ENCODE measurements around the gene PIP4P1. TPM values are rescaled to one million over a fixed set of nuclear protein-coding genes. Genes with fewer than 3 reads are reported as not detected.
"Not testable (repeated sequence)": the region's sequence is repeated elsewhere in the genome, so short reads cannot be mapped to it uniquely, and the experiment has no call there.

Gene PIP4P1
- 37.1 TPM for polyA plus RNA-seq (2013, experiment 1 of 2)
- polyA plus RNA-seq (2013, experiment 2 of 2), result 33.8 TPM

GRCh38 chr14:20461225-20462141 is at the start of gene PIP4P1:
TSS of gene PIP4P1 (minus strand) at chr14:20461434. CDS start at chr14:20461325, 109 bp downstream.
- Histone ChIP-seq H2BK15ac (ENCODE audit: low read length) (no peak within 1 kb of the TSS), H3K27ac (replicated peaks; ENCODE audit: low read length) (peak within 1 kb of the TSS; percentile 82)

GRCh38 chr14:20508367-20508766 is 47.1 kb upstream of the PIP4P1 start:
- Histone ChIP-seq H2BK5ac (ENCODE audit: low read length) (no peak overlapping the region), H2AK5ac (ENCODE audit: low read depth, low read length) (no peak overlapping the region), H2AFZ (ENCODE audit: low read length) (no peak overlapping the region), H3K9ac (ENCODE audit: low read depth, low read length, poor library complexity) (no peak overlapping the region), H3K18ac (ENCODE audit: low read length) (no peak overlapping the region), H3K14ac (ENCODE audit: low read length) (no peak overlapping the region), H2BK12ac (ENCODE audit: low read length) (no peak overlapping the region), H4K8ac (ENCODE audit: low read depth, low read length) (no peak overlapping the region), H4K91ac (ENCODE audit: low read depth, low read length, poor library complexity) (no peak overlapping the region), H2BK15ac (ENCODE audit: low read length) (no peak overlapping the region), H3K27me3 (ENCODE audit: control insufficient read depth in 3 of 3, insufficient read depth in 3 of 3, low read depth in 1 of 3, low read length in 3 of 3) (peaks cover 0 to 4% (median 0%) of the 10 kb centered on the region in 3 experiments), H3K4ac (ENCODE audit: low read length) (no peak overlapping the region), H3K4me2 (ENCODE audit: insufficient read depth, low read length, poor library complexity, severe bottlenecking) (no peak overlapping the region), H3K9me3 (replicated peaks in 1 of 2; ENCODE audit: control insufficient read depth in 2 of 2, insufficient read depth in 1 of 2, low read depth in 1 of 2, low read length in 2 of 2) (no peaks in the 10 kb centered on the region), H3K79me1 (ENCODE audit: low read depth, low read length) (no peaks in the 10 kb centered on the region), H2BK120ac (ENCODE audit: low read depth, low read length) (no peak overlapping the region), H3K4me1 (ENCODE audit: control insufficient read depth in 2 of 2, insufficient read depth in 1 of 2, low read depth in 1 of 2, low read length in 2 of 2) (no peaks in the 10 kb centered on the region), H3K27ac (replicated peaks; ENCODE audit: low read length) (no peak overlapping the region), H3K36me3 (replicated peaks in 1 of 2; ENCODE audit: control insufficient read depth in 2 of 2, insufficient read depth in 2 of 2, low read length in 2 of 2) (no peaks in the 10 kb centered on the region), H3K4me3 (ENCODE audit: low read length in 2 of 2) (no peak overlapping the region), H3K23ac (ENCODE audit: low read depth, low read length, poor library complexity) (no peak overlapping the region)
- no peak for DNase-seq (ENCODE audit: low spot score)
- no CpG with 5 or more reads among the region's 8 CpGs for WGBS, 2 donors (ENCODE audit: extremely low coverage in 2 of 2, insufficient read length in 2 of 2, insufficient replicate concordance in 1 of 2)

More at GRCh38 chr14:20461225-20462141, at the start of gene PIP4P1:
- H3K4me2 ChIP-seq (ENCODE audit: insufficient read depth, low read length, poor library complexity, severe bottlenecking), result peak within 1 kb of the TSS; percentile 49
- H2BK12ac ChIP-seq (ENCODE audit: low read length), result no peak within 1 kb of the TSS
- H3K9me3 ChIP-seq (replicated peaks in 1 of 2; ENCODE audit: control insufficient read depth in 2 of 2, insufficient read depth in 1 of 2, low read depth in 1 of 2, low read length in 2 of 2), result no peaks in the 10 kb centered on the region
- peak within 1 kb of the TSS; percentile 32 for H2BK5ac ChIP-seq (ENCODE audit: low read length)
- peak; percentile 99 for DNase-seq (ENCODE audit: low spot score)
- H3K9ac ChIP-seq (ENCODE audit: low read depth, low read length, poor library complexity), result peak within 1 kb of the TSS; percentile 98
- H3K4me3 ChIP-seq (ENCODE audit: low read length in 2 of 2), result peak within 1 kb of the TSS; percentile 77 to 94
- peak within 1 kb of the TSS; percentile 60 for H2AFZ ChIP-seq (ENCODE audit: low read length)
- H3K18ac ChIP-seq (ENCODE audit: low read length), result peak within 1 kb of the TSS; percentile 98
- H3K14ac ChIP-seq (ENCODE audit: low read length), result peak within 1 kb of the TSS; percentile 56
- peak within 1 kb of the TSS; percentile 34 for H2AK5ac ChIP-seq (ENCODE audit: low read depth, low read length)
- H3K4me1 ChIP-seq (ENCODE audit: control insufficient read depth in 2 of 2, insufficient read depth in 1 of 2, low read depth in 1 of 2, low read length in 2 of 2), result peaks cover 7 to 12% of the 10 kb centered on the region in 2 donors
- H3K36me3 ChIP-seq (replicated peaks in 1 of 2; ENCODE audit: control insufficient read depth in 2 of 2, insufficient read depth in 2 of 2, low read length in 2 of 2), result peaks cover 32 to 40% of the 10 kb centered on the region in 2 donors
- H3K79me1 ChIP-seq (ENCODE audit: low read depth, low read length), result no peaks in the 10 kb centered on the region
- no peak within 1 kb of the TSS for H4K91ac ChIP-seq (ENCODE audit: low read depth, low read length, poor library complexity)
- peak within 1 kb of the TSS; percentile 86 for H3K23ac ChIP-seq (ENCODE audit: low read depth, low read length, poor library complexity)
- no CpG with 5 or more reads among the region's 67 CpGs for WGBS, 2 donors (ENCODE audit: extremely low coverage in 2 of 2, insufficient read length in 2 of 2, insufficient replicate concordance in 1 of 2)
- H2BK120ac ChIP-seq (ENCODE audit: low read depth, low read length), result no peak within 1 kb of the TSS
- no peak within 1 kb of the TSS for H4K8ac ChIP-seq (ENCODE audit: low read depth, low read length)
- H3K4ac ChIP-seq (ENCODE audit: low read length), result no peak within 1 kb of the TSS
- H3K27me3 ChIP-seq (ENCODE audit: control insufficient read depth in 3 of 3, insufficient read depth in 3 of 3, low read depth in 1 of 3, low read length in 3 of 3), result no peaks in the 10 kb centered on the region

- not testable (repeated sequence) for H2AFZ ChIP-seq (ENCODE audit: low read length); H3K79me1 ChIP-seq (ENCODE audit: low read depth, low read length); H4K91ac ChIP-seq (ENCODE audit: low read depth, low read length, poor library complexity); H2BK12ac ChIP-seq (ENCODE audit: low read length); DNase-seq (ENCODE audit: low spot score); H3K18ac ChIP-seq (ENCODE audit: low read length); H3K4me3 ChIP-seq (ENCODE audit: low read length in 2 of 2); H2BK5ac ChIP-seq (ENCODE audit: low read length); H3K14ac ChIP-seq (ENCODE audit: low read length); H3K27ac ChIP-seq (replicated peaks; ENCODE audit: low read length); H3K4ac ChIP-seq (ENCODE audit: low read length); H3K4me1 ChIP-seq (ENCODE audit: control insufficient read depth in 2 of 2, insufficient read depth in 1 of 2, low read depth in 1 of 2, low read length in 2 of 2); H3K36me3 ChIP-seq (replicated peaks in 1 of 2; ENCODE audit: control insufficient read depth in 2 of 2, insufficient read depth in 2 of 2, low read length in 2 of 2); H2BK120ac ChIP-seq (ENCODE audit: low read depth, low read length); H2AK5ac ChIP-seq (ENCODE audit: low read depth, low read length); H3K27me3 ChIP-seq (ENCODE audit: control insufficient read depth in 3 of 3, insufficient read depth in 3 of 3, low read depth in 1 of 3, low read length in 3 of 3); H4K8ac ChIP-seq (ENCODE audit: low read depth, low read length); H3K9me3 ChIP-seq (replicated peaks in 1 of 2; ENCODE audit: control insufficient read depth in 2 of 2, insufficient read depth in 1 of 2, low read depth in 1 of 2, low read length in 2 of 2); H3K23ac ChIP-seq (ENCODE audit: low read depth, low read length, poor library complexity); H3K4me2 ChIP-seq (ENCODE audit: insufficient read depth, low read length, poor library complexity, severe bottlenecking); H3K9ac ChIP-seq (ENCODE audit: low read depth, low read length, poor library complexity); H2BK15ac ChIP-seq (ENCODE audit: low read length)
- no CpG with 5 or more reads among the region's 3 CpGs for WGBS, 2 donors (ENCODE audit: extremely low coverage in 2 of 2, insufficient read length in 2 of 2, insufficient replicate concordance in 1 of 2)
Observed at GRCh38 chr14:20507537-20507936, 46.3 kb upstream of the PIP4P1 start.

GRCh38 chr14:20506752-20507151 is 45.5 kb upstream of the PIP4P1 start:
- not testable (repeated sequence) for H3K4me2 ChIP-seq (ENCODE audit: insufficient read depth, low read length, poor library complexity, severe bottlenecking); H4K8ac ChIP-seq (ENCODE audit: low read depth, low read length); H2BK15ac ChIP-seq (ENCODE audit: low read length); DNase-seq (ENCODE audit: low spot score); H3K4me3 ChIP-seq (ENCODE audit: low read length in 2 of 2); H3K23ac ChIP-seq (ENCODE audit: low read depth, low read length, poor library complexity); H2AK5ac ChIP-seq (ENCODE audit: low read depth, low read length); H3K18ac ChIP-seq (ENCODE audit: low read length); H2BK5ac ChIP-seq (ENCODE audit: low read length); H3K27me3 ChIP-seq (ENCODE audit: control insufficient read depth in 3 of 3, insufficient read depth in 3 of 3, low read depth in 1 of 3, low read length in 3 of 3); H3K4me1 ChIP-seq (ENCODE audit: control insufficient read depth in 2 of 2, insufficient read depth in 1 of 2, low read depth in 1 of 2, low read length in 2 of 2); H3K9ac ChIP-seq (ENCODE audit: low read depth, low read length, poor library complexity); H3K9me3 ChIP-seq (replicated peaks in 1 of 2; ENCODE audit: control insufficient read depth in 2 of 2, insufficient read depth in 1 of 2, low read depth in 1 of 2, low read length in 2 of 2); H4K91ac ChIP-seq (ENCODE audit: low read depth, low read length, poor library complexity); H2BK12ac ChIP-seq (ENCODE audit: low read length); H2BK120ac ChIP-seq (ENCODE audit: low read depth, low read length); H2AFZ ChIP-seq (ENCODE audit: low read length); H3K27ac ChIP-seq (replicated peaks; ENCODE audit: low read length); H3K79me1 ChIP-seq (ENCODE audit: low read depth, low read length); H3K36me3 ChIP-seq (replicated peaks in 1 of 2; ENCODE audit: control insufficient read depth in 2 of 2, insufficient read depth in 2 of 2, low read length in 2 of 2); H3K14ac ChIP-seq (ENCODE audit: low read length); H3K4ac ChIP-seq (ENCODE audit: low read length)
- no CpG with 5 or more reads among the region's 30 CpGs for WGBS, 2 donors (ENCODE audit: extremely low coverage in 2 of 2, insufficient read length in 2 of 2, insufficient replicate concordance in 1 of 2)
